ENCODE results near the gene CLCN1.

The CLCN1 gene

DNA sequence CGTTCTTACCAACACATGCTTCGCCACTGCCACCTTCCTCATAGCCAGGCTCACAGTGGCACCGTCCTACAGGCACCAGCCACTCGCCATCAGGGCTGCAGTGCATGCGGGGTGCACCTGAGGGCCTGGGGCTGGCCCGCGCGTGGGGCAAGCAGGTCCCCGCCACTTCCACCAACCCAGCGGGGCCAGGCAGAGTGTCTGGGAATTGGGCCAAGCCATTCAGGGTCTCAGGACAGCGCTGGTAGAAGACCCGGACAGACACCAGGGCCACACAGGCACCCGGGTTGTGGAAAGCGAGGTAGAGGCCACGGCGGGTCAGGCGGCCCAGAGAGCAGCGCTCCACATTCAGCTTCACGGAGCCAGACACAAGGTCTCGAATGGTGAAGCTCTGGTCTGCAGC is 83.7 kb downstream of the CLCN1 start:
- no peak for TF ChIP-seq ZFX (IDR thresholded peaks at IDR 0.05)
- TF ChIP-seq CTCF (conservative IDR thresholded peaks at IDR 0.05): no peak
- no peak overlapping the region for H3K27ac ChIP-seq

DNA sequence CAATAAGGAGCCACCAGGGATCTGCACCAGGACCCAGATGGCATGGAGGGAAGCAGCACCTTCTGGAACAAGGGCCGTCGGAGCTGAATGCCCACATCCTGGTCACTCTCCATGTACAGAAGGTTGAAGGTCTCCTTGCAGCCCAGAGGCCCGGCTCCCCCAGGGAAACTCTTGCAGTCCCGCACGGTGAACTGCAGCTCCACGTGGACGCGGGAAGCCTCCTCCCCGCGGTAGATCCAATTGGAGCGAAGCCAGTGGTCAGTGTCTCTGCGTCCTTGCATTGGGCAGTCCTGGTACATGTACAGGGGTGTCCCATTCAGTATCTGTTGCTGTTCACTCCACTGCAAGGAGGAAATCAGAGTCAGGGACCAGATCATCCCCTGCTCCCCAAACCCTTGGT is 85.4 kb downstream of the CLCN1 start:
- TF ChIP-seq CTCF (conservative IDR thresholded peaks at IDR 0.05) (no peak), ZFX (IDR thresholded peaks at IDR 0.05) (no peak)
- no peak overlapping the region for H3K27ac ChIP-seq

Measured in C4-2B (cell line).